HUDEP-2 (cell line): ENCODE data around the gene OXNAD1.
"Not testable (repeated sequence)": the region's sequence is repeated elsewhere in the genome, so short reads cannot be mapped to it uniquely, and the experiment has no call there.

Experiments
- DNase-seq, 76 experiments: peaks; one replicate each; lab custom pipeline; 2025; ENCODE audit not compliant: unreplicated experiment in 76 of 76; lab: John Stamatoyannopoulos, UW

OXNAD1 gene

GRCh38 chr3:16301507-16301906, 36.5 kb downstream of the OXNAD1 start:
- DNase-seq: no peak

GRCh38 chr3:16302082-16302631, 37.1 kb downstream of the OXNAD1 start:
- no peak for DNase-seq

- no peak for DNase-seq
Observed at GRCh38 chr3:16303037-16303575, 38.1 kb downstream of the OXNAD1 start.

GRCh38 chr3:16304061-16305010, 39.3 kb downstream of the OXNAD1 start:
- peak in 60 of 76 experiments; percentile 7 to 82 (median 46) for DNase-seq

- peak in 32 of 76 experiments; percentile 4 to 67 (median 28) for DNase-seq
Observed at GRCh38 chr3:16305111-16305541, 40.1 kb downstream of the OXNAD1 start.

- no peak for DNase-seq
Observed at GRCh38 chr3:16307832-16308531, 43.0 kb downstream of the OXNAD1 start.

- no peak for DNase-seq
Observed at GRCh38 chr3:16308727-16309126, 43.7 kb downstream of the OXNAD1 start.

- peak in 23 of 76 experiments; percentile 3 to 62 (median 29) for DNase-seq
Observed at GRCh38 chr3:16309558-16309957, 44.5 kb downstream of the OXNAD1 start.

- DNase-seq: not testable (repeated sequence)
Observed at GRCh38 chr3:16310486-16310885, 45.5 kb downstream of the OXNAD1 start.

GRCh38 chr3:16311960-16312451, 47.0 kb downstream of the OXNAD1 start:
- DNase-seq: no peak

- DNase-seq: no peak
Observed at GRCh38 chr3:16313886-16314645, 49.1 kb downstream of the OXNAD1 start.

GRCh38 chr3:16315623-16316022, 50.6 kb downstream of the OXNAD1 start:
- DNase-seq: no peak

- DNase-seq: no peak
Observed at GRCh38 chr3:16316396-16316795, 51.4 kb downstream of the OXNAD1 start.

- DNase-seq: no peak
Observed at GRCh38 chr3:16316847-16317560, 52.0 kb downstream of the OXNAD1 start.

- no peak for DNase-seq
Observed at GRCh38 chr3:16317561-16317945, 52.5 kb downstream of the OXNAD1 start.

- no peak for DNase-seq
Observed at GRCh38 chr3:16318176-16318575, 53.2 kb downstream of the OXNAD1 start.

- peak in 54 of 76 experiments; percentile 2 to 76 (median 26) for DNase-seq
Observed at GRCh38 chr3:16319307-16319706, 54.3 kb downstream of the OXNAD1 start.

- no peak for DNase-seq
Observed at GRCh38 chr3:16319723-16320122, 54.7 kb downstream of the OXNAD1 start.

GRCh38 chr3:16320711-16321110, 55.7 kb downstream of the OXNAD1 start:
- no peak for DNase-seq
